NT2/D1 (cell line): Measurements from ENCODE around the gene GFER.

Source experiments
- YY1 ChIP-seq: IDR thresholded peaks from 2 replicates; pipeline ENCODE4 v1.6.1; 2011; ENCODE audit not compliant: insufficient read length, insufficient read depth
- ZNF274 ChIP-seq: IDR thresholded peaks from 2 replicates; pipeline ENCODE4 v1.6.1; 2011; ENCODE audit warnings: mild to moderate bottlenecking, low read depth, low read length

DNA sequence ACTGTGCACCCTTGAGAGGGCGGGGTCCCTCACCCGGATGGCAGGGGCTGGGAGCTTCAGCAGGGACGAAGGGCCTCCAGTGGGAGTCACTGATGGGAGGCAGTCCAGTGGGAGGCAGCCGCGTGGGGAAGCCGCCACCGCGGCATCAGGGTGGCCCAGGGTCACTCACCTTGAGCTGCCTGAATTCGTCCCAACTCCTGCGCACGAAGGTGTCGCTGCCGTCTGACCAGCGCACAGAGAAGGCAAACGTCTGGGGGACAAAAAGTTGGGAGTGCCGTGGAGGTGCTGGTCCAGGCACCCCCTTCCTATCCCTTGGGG, 3.3 kb upstream of the GFER start:
- TF ChIP-seq YY1 (no peak), ZNF274 (no peak)
